CD14-positive monocyte (primary cell): Measurements from ENCODE around the gene CNTNAP2. TPM values are rescaled to one million over a fixed set of nuclear protein-coding genes. Genes with fewer than 3 reads are reported as not detected.

Experiments
- DNase-seq, 3 donors: peaks; one replicate each; pipeline ENCODE4 v3.0.0-alpha.2; 2011 to 2022
- H2AFZ ChIP-seq: 2 replicates; pipeline ENCODE4 v1.6.0; 2012; ENCODE audit warnings: mild to moderate bottlenecking, low read depth, low read length, inconsistent platforms; ENCODE audit not compliant: insufficient read depth, poor library complexity, severe bottlenecking
- H3K27ac ChIP-seq, 2 donors: 1 replicate in 1 of 2; 2 replicates in 1 of 2; pipeline ENCODE4 v1.5.1; 2012 to 2013; ENCODE audit warnings: low read length in 2 of 2, control low read depth in 1 of 2, inconsistent platforms in 1 of 2, low read depth in 1 of 2, mild to moderate bottlenecking in 1 of 2
- H3K27me3 ChIP-seq, 2 donors: one replicate each; pipeline versions ENCODE4 v1.6.0 to v1.6.1; 2011 to 2013; ENCODE audit warnings: low read length in 2 of 2; ENCODE audit not compliant: control insufficient read depth in 2 of 2, insufficient read depth in 2 of 2
- H3K36me3 ChIP-seq, 2 donors: replicated peaks in 1 of 2; 1 replicate in 1 of 2; 2 replicates in 1 of 2; pipeline versions ENCODE4 v1.5.1 to v1.6.1; 2012 to 2013; ENCODE audit warnings: low read length in 2 of 2, control low read depth in 1 of 2, inconsistent platforms in 1 of 2, mild to moderate bottlenecking in 1 of 2; ENCODE audit not compliant: insufficient read depth in 2 of 2, control insufficient read depth in 1 of 2
- H3K4me1 ChIP-seq, 2 donors: 1 replicate in 1 of 2; 2 replicates in 1 of 2; pipeline versions ENCODE4 v1.5.1 to v1.6.1; 2012 to 2013; ENCODE audit warnings: low read length in 2 of 2, control low read depth in 1 of 2, inconsistent platforms in 1 of 2, mild to moderate bottlenecking in 1 of 2, moderate library complexity in 1 of 2; ENCODE audit not compliant: insufficient read depth in 2 of 2, control insufficient read depth in 1 of 2
- H3K4me2 ChIP-seq: replicated peaks from 2 replicates; pipeline ENCODE3; 2012; ENCODE audit warnings: low read length, moderate library complexity, mild to moderate bottlenecking; ENCODE audit not compliant: poor library complexity, severe bottlenecking; ENCODE audit errors: extremely low read depth
- H3K4me3 ChIP-seq, 3 experiments: fragments of 200-600 bp in 1 of 3; sonication (generic) in 1 of 3; replicated peaks in 1 of 3; 1 replicate in 2 of 3; 2 replicates in 1 of 3; pipeline ENCODE4 v1.5.1; 2011 to 2013; ENCODE audit warnings: low read length in 3 of 3, mild to moderate bottlenecking in 3 of 3, control low read depth in 2 of 3, low read depth in 2 of 3, inconsistent platforms in 1 of 3, moderate library complexity in 1 of 3
- H3K79me2 ChIP-seq: 2 replicates; pipeline ENCODE4 v1.6.0; 2012; ENCODE audit warnings: mild to moderate bottlenecking, control low read depth, inconsistent platforms, low read length, moderate library complexity; ENCODE audit not compliant: insufficient read depth
- H3K9ac ChIP-seq: 2 replicates; pipeline ENCODE4 v1.6.0; 2017; ENCODE audit warnings: low read length, mild to moderate bottlenecking; ENCODE audit not compliant: insufficient read depth, poor library complexity, severe bottlenecking
- H3K9me3 ChIP-seq, 2 donors: replicated peaks in 1 of 2; 1 replicate in 1 of 2; 2 replicates in 1 of 2; pipeline versions ENCODE4 v1.5.1 to v1.6.1; 2012 to 2013; ENCODE audit warnings: low read length in 2 of 2, control low read depth in 1 of 2; ENCODE audit not compliant: control insufficient read depth in 1 of 2, insufficient read depth in 1 of 2
- H4K20me1 ChIP-seq: 2 replicates; pipeline ENCODE4 v1.6.0; 2012; ENCODE audit warnings: mild to moderate bottlenecking, low read length, control low read depth, moderate library complexity; ENCODE audit not compliant: insufficient read depth
- H3K27ac Mint-ChIP-seq, 7 donors: one replicate each; pipeline ENCODE4 v1.8.0; 2020; ENCODE audit warnings: mild to moderate bottlenecking in 7 of 7, mixed read lengths in 7 of 7, moderate library complexity in 6 of 7, inconsistent platforms in 2 of 7
- H3K27me3 Mint-ChIP-seq, 3 donors: one replicate each; pipeline ENCODE4 v1.8.0; 2021 to 2022; ENCODE audit warnings: low read depth in 3 of 3, mild to moderate bottlenecking in 3 of 3, mixed read lengths in 3 of 3, moderate library complexity in 3 of 3, inconsistent platforms in 1 of 3
- H3K36me3 Mint-ChIP-seq, 2 donors: one replicate each; pipeline ENCODE4 v1.8.0; 2020; ENCODE audit warnings: mixed read lengths in 2 of 2, inconsistent platforms in 1 of 2, mild to moderate bottlenecking in 1 of 2
- H3K4me1 Mint-ChIP-seq: one replicate; pipeline ENCODE4 v1.8.0; 2020; ENCODE audit warnings: mild to moderate bottlenecking, mixed read lengths
- H3K4me3 Mint-ChIP-seq, 2 donors: one replicate each; pipeline ENCODE4 v1.8.0; 2020; ENCODE audit warnings: mild to moderate bottlenecking in 2 of 2, mixed read lengths in 2 of 2, moderate library complexity in 1 of 2
- H3K9me3 Mint-ChIP-seq, 7 donors: one replicate each; pipeline ENCODE4 v1.8.0; 2020 to 2022; ENCODE audit warnings: mixed read lengths in 7 of 7, mild to moderate bottlenecking in 6 of 7, moderate library complexity in 6 of 7, inconsistent platforms in 2 of 7
- WGBS: methylation state at CpG from one replicate; pipeline ENCODE4 v1.1.5; 2013; ENCODE audit warnings: missing lambda C conversion rate; ENCODE audit not compliant: insufficient coverage; 5-methylcytosine and 5-hydroxymethylcytosine counted together
- intact Hi-C, 2 donors: fragments of 100-400 bp; cut with micrococcal nuclease; formaldehyde crosslinking; loops; one replicate each; pipeline versions ENCODE4 v1.15.0 to v1.15.1; 2023
- polyA plus RNA-seq, 3 donors: library from polyadenylated mRNA; depleted of rRNA in 1 of 3; unstranded in 2 of 3; stranded (reverse) in 1 of 3; fragments of 300-500 nt in 2 of 3; fragments of >200 nt in 1 of 3; fragmentation: Illumina TruSeq in 2 of 3; gene quantifications; 1 replicate in 2 of 3; 2 replicates in 1 of 3; pipeline ENCODE4 v1.2.3, GENCODE V29; 2012 to 2021
- TF ChIP-seq, protein P1 (sequence below): fragments of 200-600 bp; IDR thresholded peaks from one replicate; pipeline ENCODE4 v1.8.0; 2022; ENCODE audit warnings: antibody characterized with exemption, mild to moderate bottlenecking

Gene CNTNAP2
- polyA plus RNA-seq, 3 donors = 0.01 TPM; not detected in 2

DNA sequence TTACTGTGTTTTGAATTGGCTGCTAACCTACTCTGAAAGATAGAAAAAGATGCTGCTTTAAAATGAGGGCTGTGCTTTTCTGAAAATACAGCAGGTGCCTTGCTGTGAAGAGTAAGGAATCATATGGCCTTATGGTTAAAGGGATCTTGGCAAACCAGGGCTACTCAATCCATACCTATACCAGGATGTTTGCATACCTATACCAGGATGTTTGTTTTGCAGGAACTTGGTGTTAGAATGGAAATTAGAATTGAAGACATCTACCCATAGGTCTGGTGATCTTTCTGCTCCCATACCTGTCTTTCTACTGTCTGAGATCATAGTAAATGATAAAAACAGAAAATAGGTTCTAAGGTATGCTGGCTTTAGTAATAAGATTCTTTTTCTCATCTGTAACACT is 2273.8 kb downstream of the CNTNAP2 start:
- Histone ChIP-seq H3K27ac (no peak overlapping the region), H2AFZ (no peak overlapping the region), H3K4me1 (no peaks in the 10 kb centered on the region), H3K9ac (no peak overlapping the region), H3K36me3 (no peaks in the 10 kb centered on the region), H3K27me3 (no peaks in the 10 kb centered on the region), H3K79me2 (no peaks in the 10 kb centered on the region), H4K20me1 (no peaks in the 10 kb centered on the region), H3K9me3 (peaks cover 0 to 4% of the 10 kb centered on the region in 2 donors), H3K4me2 (no peak overlapping the region), H3K4me3 (no peak overlapping the region)
- no peak for DNase-seq
- intact Hi-C loops = no loop called here
- Mint-ChIP-seq H3K9me3 (peaks cover 3 to 15% (median 7%) of the 10 kb centered on the region in 7 donors), H3K4me3 (no peak overlapping the region), H3K36me3 (no peaks in the 10 kb centered on the region), H3K27ac (no peak overlapping the region), H3K27me3 (peaks cover 0 to 3% (median 2%) of the 10 kb centered on the region in 3 donors), H3K4me1 (no peaks in the 10 kb centered on the region)
- TF ChIP-seq, protein P1, sequence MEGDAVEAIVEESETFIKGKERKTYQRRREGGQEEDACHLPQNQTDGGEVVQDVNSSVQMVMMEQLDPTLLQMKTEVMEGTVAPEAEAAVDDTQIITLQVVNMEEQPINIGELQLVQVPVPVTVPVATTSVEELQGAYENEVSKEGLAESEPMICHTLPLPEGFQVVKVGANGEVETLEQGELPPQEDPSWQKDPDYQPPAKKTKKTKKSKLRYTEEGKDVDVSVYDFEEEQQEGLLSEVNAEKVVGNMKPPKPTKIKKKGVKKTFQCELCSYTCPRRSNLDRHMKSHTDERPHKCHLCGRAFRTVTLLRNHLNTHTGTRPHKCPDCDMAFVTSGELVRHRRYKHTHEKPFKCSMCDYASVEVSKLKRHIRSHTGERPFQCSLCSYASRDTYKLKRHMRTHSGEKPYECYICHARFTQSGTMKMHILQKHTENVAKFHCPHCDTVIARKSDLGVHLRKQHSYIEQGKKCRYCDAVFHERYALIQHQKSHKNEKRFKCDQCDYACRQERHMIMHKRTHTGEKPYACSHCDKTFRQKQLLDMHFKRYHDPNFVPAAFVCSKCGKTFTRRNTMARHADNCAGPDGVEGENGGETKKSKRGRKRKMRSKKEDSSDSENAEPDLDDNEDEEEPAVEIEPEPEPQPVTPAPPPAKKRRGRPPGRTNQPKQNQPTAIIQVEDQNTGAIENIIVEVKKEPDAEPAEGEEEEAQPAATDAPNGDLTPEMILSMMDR = no peak

DNA sequence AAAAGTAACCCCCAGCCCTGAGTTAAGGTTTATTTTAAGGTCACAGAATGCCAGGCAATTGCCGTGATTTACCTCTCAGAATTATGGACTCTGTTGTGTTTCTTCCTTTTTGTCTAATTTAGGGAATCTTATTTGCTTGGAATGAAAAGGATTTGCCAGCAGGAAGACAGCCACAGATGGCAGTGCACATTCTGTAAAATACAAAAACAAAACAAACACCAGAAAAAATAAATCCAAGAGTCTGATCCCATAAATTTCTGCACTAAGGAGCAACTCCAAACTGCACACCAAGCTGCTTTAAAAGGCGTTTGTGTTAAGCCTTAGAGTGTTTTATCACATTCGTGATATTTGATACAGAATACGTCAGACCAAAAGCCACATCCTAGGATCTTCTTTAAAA is 2275.0 kb downstream of the CNTNAP2 start:
- TF ChIP-seq, protein P1 = no peak
- Mint-ChIP-seq H3K27me3 (peaks cover 2 to 5% (median 3%) of the 10 kb centered on the region in 3 donors), H3K27ac (no peak overlapping the region), H3K4me3 (no peak overlapping the region), H3K4me1 (no peaks in the 10 kb centered on the region), H3K36me3 (no peaks in the 10 kb centered on the region), H3K9me3 (peaks cover 3 to 11% (median 7%) of the 10 kb centered on the region in 7 donors)
- no peaks in the 10 kb centered on the region for H3K4me1 ChIP-seq
- WGBS = no CpG with 5 or more reads among the region's 4 CpGs
- intact Hi-C loops = no loop called here
- H3K27me3 ChIP-seq = no peaks in the 10 kb centered on the region
- H3K4me2 ChIP-seq = no peak overlapping the region
- H4K20me1 ChIP-seq = no peaks in the 10 kb centered on the region
- H2AFZ ChIP-seq = no peak overlapping the region
- H3K36me3 ChIP-seq = no peaks in the 10 kb centered on the region
- H3K27ac ChIP-seq = no peak overlapping the region
- no peak for DNase-seq
- H3K9me3 ChIP-seq = peaks cover 0 to 4% of the 10 kb centered on the region in 2 donors
- H3K9ac ChIP-seq = no peak overlapping the region
- H3K79me2 ChIP-seq = no peaks in the 10 kb centered on the region
- H3K4me3 ChIP-seq = no peak overlapping the region
